MM.1S (cell line): ENCODE results near the gene TOR4A.

ENCODE experiments used
- DNase-seq: peaks from one replicate; pipeline ENCODE4 v3.0.0-alpha.2; 2015
- H2AFZ ChIP-seq: fragments of 300-600 bp; sonication (generic); 2 replicates; pipeline ENCODE4 v1.6.0; 2016; ENCODE audit warnings: antibody characterized with exemption, low read length
- H3F3A ChIP-seq: fragments of 300-600 bp; sonication (generic); 2 replicates; pipeline ENCODE4 v1.6.1; 2016; ENCODE audit warnings: mild to moderate bottlenecking, antibody characterized with exemption, low read length, moderate library complexity, mixed read lengths; ENCODE audit not compliant: insufficient read depth
- H3K27ac ChIP-seq: fragments of 300-600 bp; sonication (generic); 2 replicates; pipeline ENCODE4 v1.5.1; 2016; ENCODE audit warnings: mild to moderate bottlenecking, low read length
- H3K27me3 ChIP-seq: fragments of 300-600 bp; sonication (generic); replicated peaks from 2 replicates; pipeline ENCODE4 v1.6.0; 2016; ENCODE audit warnings: low read length; ENCODE audit not compliant: insufficient read depth
- H3K36me3 ChIP-seq: fragments of 300-600 bp; sonication (generic); replicated peaks from 2 replicates; pipeline ENCODE4 v1.6.1; 2016; ENCODE audit warnings: mild to moderate bottlenecking, low read length, mixed read lengths; ENCODE audit not compliant: insufficient read depth
- H3K4me1 ChIP-seq: fragments of 300-600 bp; sonication (generic); 2 replicates; pipeline ENCODE4 v1.6.1; 2016; ENCODE audit warnings: low read length, mixed read lengths
- H3K4me2 ChIP-seq: fragments of 300-600 bp; sonication (generic); 2 replicates; pipeline ENCODE4 v1.6.0; 2016; ENCODE audit warnings: low read depth, low read length
- H3K4me3 ChIP-seq: fragments of 300-600 bp; sonication (generic); 2 replicates; pipeline ENCODE4 v1.5.1; 2016; ENCODE audit warnings: low read length, mixed read lengths
- H3K79me2 ChIP-seq: fragments of 300-600 bp; sonication (generic); 2 replicates; pipeline ENCODE4 v1.6.1; 2016; ENCODE audit warnings: mixed run types, low read length, mixed read lengths
- H3K9ac ChIP-seq: fragments of 300-600 bp; sonication (generic); 2 replicates; pipeline ENCODE4 v1.6.1; 2016; ENCODE audit warnings: low read length, mixed read lengths
- H3K9me2 ChIP-seq: fragments of 300-600 bp; sonication (generic); replicated peaks from 2 replicates; pipeline ENCODE4 v1.6.1; 2016; ENCODE audit warnings: mild to moderate bottlenecking, low read length, mixed read lengths; ENCODE audit not compliant: insufficient read depth
- H3K9me3 ChIP-seq: fragments of 300-600 bp; sonication (generic); replicated peaks from 2 replicates; pipeline ENCODE4 v1.6.1; 2016; ENCODE audit warnings: mild to moderate bottlenecking, low read length, mixed read lengths; ENCODE audit not compliant: insufficient read depth
- H4K20me1 ChIP-seq: fragments of 300-600 bp; sonication (generic); 2 replicates; pipeline ENCODE4 v1.6.1; 2016; ENCODE audit warnings: mild to moderate bottlenecking, low read length, moderate library complexity, mixed read lengths; ENCODE audit not compliant: insufficient read depth
- EZH2 ChIP-seq: fragments of 300-600 bp; sonication (generic); optimal IDR thresholded peaks from 2 replicates; pipeline ENCODE3; 2017; ENCODE audit warnings: low read depth, mild to moderate bottlenecking, antibody characterized with exemption, low read length, mixed read lengths
- EZH2phosphoT487 ChIP-seq: fragments of 300-600 bp; sonication (generic); IDR thresholded peaks from 2 replicates; pipeline ENCODE4 v1.6.1; 2018; ENCODE audit warnings: antibody characterized with exemption, low read length
- TF ChIP-seq, protein P1 (sequence below): fragments of 300-600 bp; sonication (generic); IDR thresholded peaks from 2 replicates; pipeline ENCODE4 v1.5.1; 2016; ENCODE audit warnings: antibody characterized with exemption, low read length, mixed read lengths

TOR4A gene

DNA sequence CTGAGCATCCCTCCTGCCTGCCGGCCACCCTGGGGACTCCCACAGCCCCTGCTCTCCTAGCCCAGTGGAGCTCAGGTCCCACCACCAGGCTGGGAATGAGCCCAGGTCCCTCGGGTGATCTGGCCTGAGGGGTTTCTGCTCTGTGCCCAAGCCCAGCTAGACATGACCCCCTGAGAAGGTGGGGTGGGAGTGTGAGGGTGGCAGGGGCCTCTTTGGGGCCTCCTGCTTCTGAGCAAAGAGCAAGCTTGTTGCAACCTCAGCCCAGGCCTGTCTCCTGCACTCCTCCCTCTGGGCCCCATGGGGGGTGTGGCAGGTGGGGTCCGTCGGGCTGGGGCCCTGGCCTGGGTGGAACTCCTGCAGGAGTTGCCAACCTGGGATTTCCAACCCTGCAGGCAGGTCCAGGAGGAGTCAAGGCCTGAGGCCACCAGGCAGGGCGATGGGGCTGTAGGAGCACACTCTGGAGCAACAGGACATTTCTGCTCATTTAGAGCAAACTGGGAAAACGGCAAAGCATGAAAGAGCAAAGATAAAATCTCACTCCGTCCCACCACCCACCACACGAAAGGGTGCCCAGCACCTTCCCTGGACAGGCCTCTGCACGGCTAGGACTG is 35.9 kb downstream of the TOR4A start:
- H3K4me1 ChIP-seq = no peaks in the 10 kb centered on the region; the same call in 1 of the 2 replicates
- no peak overlapping the region for H3K4me2 ChIP-seq

DNA sequence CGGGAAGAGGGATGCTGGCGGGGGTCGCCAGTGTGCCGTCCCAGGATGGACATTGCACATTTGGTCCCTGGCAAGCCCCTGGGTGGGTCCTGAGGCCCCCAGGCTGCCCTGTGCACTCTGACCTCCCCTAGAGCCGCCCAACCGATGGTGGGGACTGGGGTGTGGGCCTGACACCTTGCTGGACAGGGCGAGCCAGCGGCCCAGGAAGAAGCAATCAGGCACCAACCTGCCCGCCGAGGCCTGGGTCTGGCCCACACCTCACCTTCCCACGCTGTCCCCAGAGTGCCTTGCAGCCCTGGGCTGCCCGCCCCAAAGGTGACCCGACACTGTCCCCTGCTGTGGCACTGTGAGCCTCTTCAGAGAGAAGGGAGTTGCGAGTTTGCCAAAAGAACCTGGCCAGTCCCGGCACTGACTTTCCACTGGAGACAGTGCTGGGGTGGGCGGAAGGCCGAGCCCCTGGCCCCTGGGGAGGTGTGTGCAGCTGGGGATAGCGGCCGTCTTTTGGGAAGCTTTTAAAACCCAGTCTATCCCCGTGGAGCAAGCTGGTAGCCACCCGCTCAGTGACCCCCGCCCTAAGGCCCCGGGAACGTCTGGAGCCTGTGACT is 36.5 kb downstream of the TOR4A start:
- TF ChIP-seq EZH2 = no peak
- TF ChIP-seq, protein P1, sequence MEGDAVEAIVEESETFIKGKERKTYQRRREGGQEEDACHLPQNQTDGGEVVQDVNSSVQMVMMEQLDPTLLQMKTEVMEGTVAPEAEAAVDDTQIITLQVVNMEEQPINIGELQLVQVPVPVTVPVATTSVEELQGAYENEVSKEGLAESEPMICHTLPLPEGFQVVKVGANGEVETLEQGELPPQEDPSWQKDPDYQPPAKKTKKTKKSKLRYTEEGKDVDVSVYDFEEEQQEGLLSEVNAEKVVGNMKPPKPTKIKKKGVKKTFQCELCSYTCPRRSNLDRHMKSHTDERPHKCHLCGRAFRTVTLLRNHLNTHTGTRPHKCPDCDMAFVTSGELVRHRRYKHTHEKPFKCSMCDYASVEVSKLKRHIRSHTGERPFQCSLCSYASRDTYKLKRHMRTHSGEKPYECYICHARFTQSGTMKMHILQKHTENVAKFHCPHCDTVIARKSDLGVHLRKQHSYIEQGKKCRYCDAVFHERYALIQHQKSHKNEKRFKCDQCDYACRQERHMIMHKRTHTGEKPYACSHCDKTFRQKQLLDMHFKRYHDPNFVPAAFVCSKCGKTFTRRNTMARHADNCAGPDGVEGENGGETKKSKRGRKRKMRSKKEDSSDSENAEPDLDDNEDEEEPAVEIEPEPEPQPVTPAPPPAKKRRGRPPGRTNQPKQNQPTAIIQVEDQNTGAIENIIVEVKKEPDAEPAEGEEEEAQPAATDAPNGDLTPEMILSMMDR = no peak
- TF ChIP-seq EZH2phosphoT487 = no peak
- Histone ChIP-seq H3K36me3 (no peaks in the 10 kb centered on the region), H3K27me3 (peaks cover 55% of the 10 kb centered on the region), H3F3A (no peaks in the 10 kb centered on the region), H3K27ac (no peak overlapping the region), H3K4me2 (no peak overlapping the region), H4K20me1 (no peaks in the 10 kb centered on the region), H3K4me3 (no peak overlapping the region), H3K9ac (no peak overlapping the region), H3K79me2 (no peaks in the 10 kb centered on the region), H2AFZ (no peak overlapping the region), H3K9me2 (no peaks in the 10 kb centered on the region), H3K4me1 (no peaks in the 10 kb centered on the region; the same call in 1 of the 2 replicates), H3K9me3 (no peaks in the 10 kb centered on the region)
- no peak for DNase-seq

More for the DNA sequence above, 35.9 kb downstream of the TOR4A start:
- TF ChIP-seq, protein P1 = no peak
- no peak overlapping the region for H3K4me3 ChIP-seq
- H4K20me1 ChIP-seq = no peaks in the 10 kb centered on the region
- H3K9me3 ChIP-seq = no peaks in the 10 kb centered on the region
- peaks cover 48% of the 10 kb centered on the region for H3K27me3 ChIP-seq
- no peak for DNase-seq
- no peaks in the 10 kb centered on the region for H3K9me2 ChIP-seq
- no peak overlapping the region for H2AFZ ChIP-seq
- no peak overlapping the region for H3K9ac ChIP-seq
- no peak overlapping the region for H3K27ac ChIP-seq
- H3K36me3 ChIP-seq = no peaks in the 10 kb centered on the region
- H3F3A ChIP-seq = no peaks in the 10 kb centered on the region
- H3K79me2 ChIP-seq = no peaks in the 10 kb centered on the region

DNA sequence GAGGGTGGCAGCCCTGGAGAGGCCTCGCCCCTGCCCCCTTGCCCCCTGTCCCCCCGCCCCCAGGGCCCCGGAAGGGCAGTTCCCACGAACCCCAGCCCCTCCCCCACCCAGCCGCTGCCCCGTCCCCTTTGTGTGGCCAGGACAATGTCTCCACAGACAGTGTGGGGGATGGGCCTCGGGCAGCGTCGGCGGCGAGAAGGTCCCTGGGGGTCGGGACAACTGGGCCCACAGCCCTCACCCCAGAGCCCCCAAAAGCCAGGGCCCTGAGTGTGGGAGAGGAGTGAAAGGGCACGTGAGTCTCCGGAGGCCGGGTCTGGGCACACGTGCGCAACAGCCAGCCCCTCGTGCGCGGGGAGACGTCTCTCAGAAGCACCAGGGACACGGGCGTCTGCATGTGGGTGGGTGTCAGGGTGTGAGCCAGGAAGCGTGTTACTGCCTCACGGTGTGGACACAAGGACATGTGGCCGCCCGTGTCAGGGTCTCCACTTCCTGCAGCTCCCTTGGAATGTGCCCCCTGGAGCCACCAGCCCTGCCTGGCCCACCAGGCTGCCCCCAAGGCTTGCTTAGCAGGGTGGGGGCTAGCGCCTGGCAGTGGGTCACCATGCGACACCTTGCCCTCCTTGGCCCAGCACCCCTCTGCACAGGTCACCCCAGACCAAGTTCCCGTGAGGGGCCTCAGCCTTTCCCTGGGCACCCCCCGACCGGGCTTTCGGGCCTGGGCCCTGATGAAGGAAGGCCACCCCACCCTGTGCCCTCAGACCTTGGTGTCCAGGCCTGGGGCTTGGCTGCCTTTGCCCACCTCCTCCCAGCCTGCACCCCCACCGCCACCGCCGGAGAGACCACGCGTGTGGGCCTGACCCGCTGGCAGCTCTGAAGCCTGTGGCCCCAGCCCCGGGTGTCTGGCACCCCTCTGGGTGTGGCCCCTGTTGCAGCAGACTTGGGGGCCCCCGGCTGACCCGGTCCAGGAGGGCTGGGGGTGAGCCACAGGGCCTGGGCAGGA is 37.3 kb downstream of the TOR4A start:
- Histone ChIP-seq H3K79me2 (no peaks in the 10 kb centered on the region), H3K4me3 (no peak overlapping the region), H3K9ac (no peak overlapping the region), H3K4me2 (no peak overlapping the region), H2AFZ (no peak overlapping the region), H3K27ac (no peak overlapping the region), H3K9me3 (no peaks in the 10 kb centered on the region), H3K27me3 (peaks cover 63% of the 10 kb centered on the region), H3K4me1 (no peaks in the 10 kb centered on the region; the same call in 1 of the 2 replicates), H3F3A (no peaks in the 10 kb centered on the region), H3K36me3 (no peaks in the 10 kb centered on the region), H4K20me1 (no peaks in the 10 kb centered on the region), H3K9me2 (no peaks in the 10 kb centered on the region)
- TF ChIP-seq, protein P1 = no peak
- TF ChIP-seq EZH2 = no peak
- TF ChIP-seq EZH2phosphoT487 = no peak
- DNase-seq = no peak
